ENCODE measurements around the gene SERPINB7.
"Not testable (repeated sequence)": the region's sequence is repeated elsewhere in the genome, so short reads cannot be mapped to it uniquely, and the experiment has no call there.

SERPINB7 gene

GRCh38 chr18:63775166-63775730 lies at the start of gene SERPINB7:
Gene SERPINB7 (plus strand): TSS chr18:63775418. CDS start chr18:63782373, 6,955 bp downstream.
- no peak for DNase-seq (ENCODE audit: low read depth in 2 of 2)

- DNase-seq (ENCODE audit: low read depth in 2 of 2): no peak
Measured at GRCh38 chr18:63725682-63726480, 49.3 kb upstream of the SERPINB7 start.

DNA sequence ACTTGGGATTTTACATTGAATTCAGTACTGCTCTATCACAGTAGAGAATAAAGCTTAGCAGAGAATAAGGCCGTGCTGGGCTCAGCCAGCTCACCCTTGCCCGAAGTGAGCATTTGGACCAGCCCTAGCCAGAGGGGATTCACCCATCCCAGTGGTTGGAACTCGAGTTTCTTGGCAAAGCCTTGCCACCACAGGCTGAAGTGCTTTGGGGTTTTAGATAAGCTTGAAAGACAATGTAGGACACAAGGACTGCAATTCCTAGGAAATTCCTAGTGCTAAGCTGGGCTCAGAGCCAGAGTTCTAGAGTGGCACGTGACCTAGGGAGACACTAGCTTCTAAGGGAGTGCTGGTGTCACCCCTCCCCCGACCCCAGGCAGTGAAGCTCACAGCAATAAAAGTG lies 44.4 kb upstream of the SERPINB7 start:
- no peak for DNase-seq (ENCODE audit: low read depth in 2 of 2)

- no peak for DNase-seq (ENCODE audit: low read depth in 2 of 2)
Measured at GRCh38 chr18:63731215-63731614, 44.0 kb upstream of the SERPINB7 start.

- DNase-seq (ENCODE audit: low read depth in 2 of 2): no peak
Measured at GRCh38 chr18:63736876-63737275, 38.3 kb upstream of the SERPINB7 start.

- DNase-seq (ENCODE audit: low read depth in 2 of 2): no peak
Measured at GRCh38 chr18:63741769-63742168, 33.4 kb upstream of the SERPINB7 start.

- DNase-seq (ENCODE audit: low read depth in 2 of 2): no peak
Measured at GRCh38 chr18:63747006-63747405, 28.2 kb upstream of the SERPINB7 start.

GRCh38 chr18:63749489-63749888 lies 25.7 kb upstream of the SERPINB7 start:
- no peak for DNase-seq (ENCODE audit: low read depth in 2 of 2)

DNA sequence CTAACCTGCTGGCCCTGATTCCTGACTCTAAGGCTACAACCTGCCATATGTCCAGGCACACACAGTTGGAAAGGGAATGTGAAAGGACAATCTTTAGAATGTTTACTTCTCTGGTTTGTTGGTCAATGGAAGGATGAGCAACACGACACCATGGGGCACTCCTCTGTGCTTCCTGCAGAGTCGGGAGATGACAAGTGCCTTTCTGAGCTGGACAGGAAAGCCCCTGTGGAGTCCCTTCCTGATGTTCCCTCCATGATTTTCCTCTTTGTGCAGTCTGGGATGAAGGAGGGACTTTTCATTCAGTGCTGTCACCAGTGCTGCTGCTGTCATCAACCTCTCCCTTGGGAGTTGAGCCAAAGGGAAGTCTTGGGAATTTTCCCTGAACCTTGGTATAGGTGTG lies 22.6 kb upstream of the SERPINB7 start:
- no peak for DNase-seq (ENCODE audit: low read depth in 2 of 2)

GRCh38 chr18:63753676-63754075 lies 21.5 kb upstream of the SERPINB7 start:
- no peak for DNase-seq (ENCODE audit: low read depth in 2 of 2)

- no peak for DNase-seq (ENCODE audit: low read depth in 2 of 2)
Measured at GRCh38 chr18:63757541-63757940, 17.7 kb upstream of the SERPINB7 start.

DNA sequence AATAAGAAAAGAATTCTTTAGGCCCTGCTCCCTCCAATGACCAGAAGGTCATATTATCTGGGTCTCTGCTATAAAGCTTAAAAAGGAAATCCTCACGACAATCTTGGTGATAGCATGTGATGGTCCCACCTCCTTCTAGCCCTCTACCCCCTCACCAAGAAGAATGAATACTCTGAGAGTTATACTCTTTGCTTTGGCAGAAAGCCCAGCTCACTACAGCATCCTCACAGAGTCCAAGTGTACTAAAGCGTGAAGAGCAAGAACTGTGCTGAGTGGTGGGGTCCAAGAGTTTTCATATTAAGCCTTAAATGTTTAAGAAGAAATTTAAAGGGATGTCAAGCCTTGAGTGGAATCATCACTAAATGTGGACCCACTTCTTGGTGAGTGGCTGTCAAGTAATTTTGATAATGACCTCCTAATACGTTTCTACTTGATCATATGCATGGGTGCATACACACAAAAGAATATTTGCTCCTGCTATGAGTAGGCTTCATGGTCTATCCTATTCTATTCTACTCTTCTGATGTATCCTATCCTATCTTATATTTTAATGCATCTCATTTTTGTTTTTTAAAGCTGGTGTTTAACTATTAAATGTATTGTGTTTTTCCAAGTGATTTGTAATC lies 16.5 kb upstream of the SERPINB7 start:
- no peak for DNase-seq (ENCODE audit: low read depth in 2 of 2)

- DNase-seq (ENCODE audit: low read depth in 2 of 2): not testable (repeated sequence)
Measured at GRCh38 chr18:63759786-63760185, 15.4 kb upstream of the SERPINB7 start.

GRCh38 chr18:63762518-63762917 lies 12.7 kb upstream of the SERPINB7 start:
- DNase-seq (ENCODE audit: low read depth in 2 of 2): no peak

DNA sequence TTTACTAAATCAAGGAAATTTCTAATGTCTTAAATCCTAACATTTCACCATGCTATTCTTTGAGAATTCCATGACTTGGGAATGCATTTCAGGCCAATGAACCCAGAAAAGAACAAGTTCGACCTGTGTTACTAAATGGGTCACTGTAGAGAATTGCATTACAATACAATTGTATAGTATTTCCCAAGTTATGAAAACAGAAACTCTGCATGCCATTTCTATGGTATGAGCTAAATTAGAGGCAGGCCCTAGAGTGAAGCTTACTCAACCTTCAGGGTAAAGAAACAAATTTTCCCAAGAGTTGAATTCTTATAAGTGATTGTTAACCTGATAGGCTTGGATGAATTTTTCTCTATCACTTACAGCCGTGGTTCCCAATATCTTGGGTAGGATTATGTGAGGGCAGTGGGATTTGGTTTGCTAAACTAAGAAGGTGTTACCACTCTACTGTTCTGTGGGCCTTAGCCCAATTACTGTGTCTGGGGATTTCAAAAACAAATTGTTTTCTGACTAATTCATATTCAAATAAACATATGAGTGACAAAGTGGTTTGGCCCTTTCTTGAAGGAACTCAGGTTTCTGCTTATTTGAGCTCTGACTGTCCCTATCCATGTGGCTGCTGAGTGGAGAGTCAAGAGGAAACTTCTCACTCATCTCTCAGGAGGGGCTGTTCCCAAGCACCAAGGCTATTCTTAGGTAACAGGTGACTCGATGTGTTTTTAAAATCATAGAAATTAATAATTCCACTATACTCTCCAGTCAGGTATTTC lies 11.2 kb upstream of the SERPINB7 start:
- no peak for DNase-seq (ENCODE audit: low read depth in 2 of 2)

DNA sequence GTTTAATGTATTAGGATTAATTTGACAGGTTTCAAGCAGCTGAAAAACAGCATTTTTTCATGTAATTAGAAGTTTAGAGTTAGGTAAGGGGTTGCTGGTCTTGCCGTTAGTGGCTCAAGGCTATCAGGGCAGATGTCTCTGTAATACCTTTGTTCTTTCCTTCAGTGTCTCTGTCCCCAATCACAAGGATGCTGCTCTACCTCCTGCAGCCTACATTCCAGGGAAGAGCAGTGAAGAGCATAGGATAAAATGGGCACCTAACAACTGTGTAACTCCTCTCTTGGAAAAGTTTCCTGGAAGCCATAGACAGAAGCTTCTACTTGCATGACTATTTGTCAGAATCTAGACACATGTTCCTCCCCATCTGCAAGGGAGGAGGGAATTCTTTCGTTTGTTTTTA lies 9.4 kb upstream of the SERPINB7 start:
- no peak for DNase-seq (ENCODE audit: low read depth in 2 of 2)

DNA sequence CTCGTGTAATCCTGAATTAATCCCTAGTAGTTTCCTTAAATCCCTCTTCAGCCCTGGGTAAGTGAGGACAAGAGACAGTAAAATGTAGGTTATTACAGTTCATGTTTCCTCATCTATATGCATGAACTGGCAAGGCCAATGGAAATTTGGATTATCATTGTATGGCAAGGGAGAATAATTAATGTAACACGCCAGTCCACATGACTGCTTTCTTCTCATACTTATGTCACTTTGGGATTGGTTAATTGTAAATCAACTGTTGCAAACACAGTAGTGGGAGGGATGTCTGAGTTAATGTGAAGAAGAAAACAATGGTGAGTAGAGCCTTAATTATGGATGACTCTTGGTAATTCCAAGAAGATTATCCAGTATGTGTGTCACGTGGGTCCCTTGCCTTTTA lies 1.7 kb upstream of the SERPINB7 start:
- no peak for DNase-seq (ENCODE audit: low read depth in 2 of 2)

DNA sequence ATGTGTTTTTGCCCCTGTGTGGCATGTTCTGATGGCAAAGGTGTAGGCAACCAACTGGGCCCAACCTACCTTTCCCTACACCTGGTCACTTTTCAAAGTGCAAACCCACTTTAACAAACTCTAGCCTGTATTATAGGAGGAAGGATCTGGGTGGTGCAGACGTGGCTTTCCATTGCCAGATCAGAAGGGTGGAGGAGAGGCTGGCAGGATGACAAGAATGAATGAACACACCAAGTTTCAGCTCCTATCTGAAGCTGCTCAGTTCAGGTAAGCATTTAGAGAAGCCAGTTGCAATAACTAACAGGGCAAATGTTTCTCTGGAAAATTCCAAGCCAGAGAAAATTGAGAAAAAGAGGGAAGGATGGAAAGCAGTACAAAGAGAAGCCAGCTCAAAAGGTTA lies 707 bp upstream of the SERPINB7 start:
- no peak for DNase-seq (ENCODE audit: low read depth in 2 of 2)

DNA sequence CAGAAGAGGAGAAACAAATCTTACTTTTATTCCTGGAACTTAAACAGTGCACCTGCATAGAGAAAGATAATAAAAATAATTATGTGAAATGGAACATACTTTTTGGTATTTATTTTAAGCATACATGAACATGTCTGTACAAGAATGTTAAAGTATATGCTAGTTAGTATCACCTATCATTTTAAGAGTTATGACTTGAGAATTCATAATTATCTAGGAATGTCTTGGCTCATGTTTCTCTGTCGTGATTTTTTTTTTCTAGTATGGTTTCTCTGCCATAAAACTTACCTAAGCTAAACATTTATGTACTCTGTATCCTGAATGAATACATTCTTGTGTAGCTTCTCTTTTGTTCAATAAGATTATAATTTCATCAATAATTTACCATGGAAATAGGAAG lies 4.2 kb downstream of the SERPINB7 start:
- DNase-seq (ENCODE audit: low read depth in 2 of 2): no peak

DNA sequence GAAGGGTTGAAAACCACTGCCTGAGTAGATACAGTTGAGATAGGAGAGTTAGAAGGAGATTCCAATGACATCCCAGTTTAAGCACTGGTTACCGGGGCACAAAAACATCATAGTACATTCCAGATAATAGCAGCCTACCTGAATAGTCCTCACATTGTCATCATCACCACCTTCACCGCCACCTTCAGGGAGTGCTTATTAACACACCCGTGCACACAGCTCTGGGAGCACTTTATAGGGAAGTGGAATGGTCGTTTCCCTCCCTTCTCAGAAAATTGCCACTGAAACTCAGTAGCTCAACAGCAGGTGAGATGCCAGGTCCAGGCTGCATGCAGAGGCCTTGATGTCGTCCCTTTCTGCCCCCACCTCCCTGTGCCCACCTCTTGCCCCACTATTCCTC lies 8.2 kb downstream of the SERPINB7 start:
- no peak for DNase-seq (ENCODE audit: low read depth in 2 of 2)

GRCh38 chr18:63784787-63785452 lies 9.7 kb downstream of the SERPINB7 start:
- no peak for DNase-seq (ENCODE audit: low read depth in 2 of 2)

DNA sequence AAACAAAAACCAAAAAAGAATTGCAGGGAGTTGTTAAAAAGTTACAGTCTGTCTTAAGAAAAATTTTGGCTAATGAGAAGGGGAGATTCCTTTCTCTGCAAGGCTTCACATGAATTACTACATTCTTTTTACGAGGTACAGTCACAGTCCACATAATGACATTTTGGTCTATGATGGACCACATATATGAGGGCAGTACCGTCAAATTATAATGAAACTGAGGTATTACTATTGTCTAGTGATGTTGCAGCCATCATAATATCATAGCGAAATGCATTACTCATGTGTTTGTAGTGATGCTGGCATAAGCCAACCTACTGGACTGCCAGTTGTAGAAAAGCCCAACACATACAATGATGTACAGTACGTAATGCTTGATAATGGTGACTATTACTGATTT lies 12.5 kb downstream of the SERPINB7 start:
- no peak for DNase-seq (ENCODE audit: low read depth in 2 of 2)

Measured in stimulated activated CD8-positive, alpha-beta memory T cell treated with anti-CD3 and anti-CD28 coated beads, Interleukin-2, amount 100 ng/mL, for 1 hour (primary cell).